Mucosa of descending colon (tissue), 3 donors: ENCODE results near the gene RPS5. TPM values are rescaled to one million over a fixed set of nuclear protein-coding genes. Genes with fewer than 3 reads are reported as not detected.
"Not testable (repeated sequence)": the region's sequence is repeated elsewhere in the genome, so short reads cannot be mapped to it uniquely, and the experiment has no call there.

ENCODE experiments used
- ATAC-seq: fragments of 200-7000 bp; cut with Tn5 transposase; one replicate; pipeline ENCODE4 v1.9.1; 2020; ENCODE audit warnings: mild to moderate bottlenecking, moderate library complexity
- DNase-seq, 3 donors: peaks; one replicate each; pipeline ENCODE4 v3.0.0-alpha.2; 2020
- H3K36me3 ChIP-seq: fragments of 200-600 bp; one replicate; pipeline ENCODE4 v1.8.0; 2021; ENCODE audit warnings: low read depth, mild to moderate bottlenecking
- H3K4me1 ChIP-seq: fragments of 200-600 bp; one replicate; pipeline ENCODE4 v1.8.0; 2021; ENCODE audit warnings: low read depth, mild to moderate bottlenecking
- H3K4me3 ChIP-seq: fragments of 200-600 bp; one replicate; pipeline ENCODE4 v1.8.0; 2021; ENCODE audit warnings: mild to moderate bottlenecking
- H3K9me3 ChIP-seq: fragments of 200-600 bp; one replicate; pipeline ENCODE4 v1.8.0; 2021; ENCODE audit warnings: mild to moderate bottlenecking
- CTCF ChIP-seq: fragments of 200-600 bp; IDR thresholded peaks from one replicate; pipeline ENCODE4 v1.8.0; 2022; ENCODE audit warnings: antibody characterized with exemption, mild to moderate bottlenecking
- intact Hi-C, 2 donors: fragments of 100-400 bp; cut with DNase I in 1 of 2; cut with micrococcal nuclease in 1 of 2; formaldehyde crosslinking; loops; one replicate each; pipeline versions ENCODE4 v1.11.0 to v1.11.1; 2022; cut with DNase I, micrococcal nuclease
- total RNA-seq, 3 donors: library from RNA; stranded (reverse); fragmentation: NEBNext Ultra II Directional in 2 of 3; extraction: Animal tissue kit (Norgen Biotek cat#: 25700) in 2 of 3; gene quantifications; one replicate each; pipeline versions ENCODE4 v1.2.1 to v1.2.4, GENCODE V29; 2021 to 2023
- donor health status: DM: no; HTN: no; CAD: no; lungs with moderate emphysema.
- donor health status: DM: no; HTN: no; CAD: no.
- donor health status: DM: no; HTN: yes; CAD: no.

The RPS5 gene
- total RNA-seq, 3 donors from 2014 or later: 692 to 768 (median 754) TPM

DNA sequence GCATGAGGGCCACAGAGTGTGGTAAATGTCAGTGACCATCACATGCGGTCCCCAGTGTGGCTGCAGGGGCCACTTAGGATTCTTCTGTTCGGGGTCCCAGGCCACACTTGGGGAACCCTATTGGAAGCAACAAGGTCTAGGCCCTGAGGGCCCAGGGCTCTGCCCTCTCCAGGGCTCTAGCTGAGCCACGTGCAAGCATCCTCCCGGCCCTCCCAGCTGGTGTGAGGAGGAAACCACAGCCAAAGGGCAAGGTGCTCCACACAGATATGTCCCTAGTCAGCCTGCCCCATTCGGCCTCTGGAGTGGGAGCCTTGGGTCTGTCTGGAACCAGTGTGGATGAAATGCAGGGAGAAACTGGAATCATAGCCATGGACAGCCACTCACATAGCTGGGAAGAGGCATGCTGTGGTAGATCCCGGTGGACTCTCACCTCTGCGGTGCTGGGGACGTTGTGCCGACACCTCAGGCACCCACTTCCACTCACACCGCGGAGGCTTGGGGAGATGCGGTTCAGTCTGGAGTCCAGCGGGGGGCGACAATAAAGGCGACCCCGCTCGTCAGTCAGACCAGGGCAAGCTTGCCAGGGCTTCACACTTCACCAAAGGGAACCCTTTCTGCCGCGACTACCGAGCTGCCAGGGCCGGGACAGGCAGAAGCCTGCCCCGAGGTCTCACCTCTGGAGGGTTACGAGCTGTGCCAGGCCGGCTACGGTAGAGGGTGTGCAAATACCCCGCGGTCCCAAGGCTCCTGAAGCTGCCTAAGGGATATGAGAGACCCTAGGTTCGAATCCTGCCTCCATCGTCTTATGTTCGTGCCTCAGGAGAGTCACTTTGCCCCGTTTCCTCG is 20.3 kb upstream of the RPS5 start:
- ATAC-seq (no peak), DNase-seq (no peak)
- no peak for TF ChIP-seq CTCF
- Histone ChIP-seq H3K4me3 (no peak overlapping the region), H3K36me3 (no peaks in the 10 kb centered on the region), H3K9me3 (no peaks in the 10 kb centered on the region), H3K4me1 (no peaks in the 10 kb centered on the region)
- intact Hi-C loops: no loop called here

GRCh38 chr19:58367698-58368454 is 19.2 kb upstream of the RPS5 start:
- H3K9me3 ChIP-seq: no peaks in the 10 kb centered on the region
- no peak for TF ChIP-seq CTCF
- no peak overlapping the region for H3K4me3 ChIP-seq
- H3K4me1 ChIP-seq: no peaks in the 10 kb centered on the region
- DNase-seq (no peak), ATAC-seq (no peak)
- no peaks in the 10 kb centered on the region for H3K36me3 ChIP-seq
- intact Hi-C loops: no loop called here

GRCh38 chr19:58368561-58369360 is 18.3 kb upstream of the RPS5 start:
- DNase-seq: no peak
- no peak for TF ChIP-seq CTCF
- Histone ChIP-seq H3K4me3 (no peak overlapping the region), H3K9me3 (no peaks in the 10 kb centered on the region), H3K36me3 (no peaks in the 10 kb centered on the region), H3K4me1 (no peaks in the 10 kb centered on the region)
- ATAC-seq: no peak
- intact Hi-C loops: no loop called here

DNA sequence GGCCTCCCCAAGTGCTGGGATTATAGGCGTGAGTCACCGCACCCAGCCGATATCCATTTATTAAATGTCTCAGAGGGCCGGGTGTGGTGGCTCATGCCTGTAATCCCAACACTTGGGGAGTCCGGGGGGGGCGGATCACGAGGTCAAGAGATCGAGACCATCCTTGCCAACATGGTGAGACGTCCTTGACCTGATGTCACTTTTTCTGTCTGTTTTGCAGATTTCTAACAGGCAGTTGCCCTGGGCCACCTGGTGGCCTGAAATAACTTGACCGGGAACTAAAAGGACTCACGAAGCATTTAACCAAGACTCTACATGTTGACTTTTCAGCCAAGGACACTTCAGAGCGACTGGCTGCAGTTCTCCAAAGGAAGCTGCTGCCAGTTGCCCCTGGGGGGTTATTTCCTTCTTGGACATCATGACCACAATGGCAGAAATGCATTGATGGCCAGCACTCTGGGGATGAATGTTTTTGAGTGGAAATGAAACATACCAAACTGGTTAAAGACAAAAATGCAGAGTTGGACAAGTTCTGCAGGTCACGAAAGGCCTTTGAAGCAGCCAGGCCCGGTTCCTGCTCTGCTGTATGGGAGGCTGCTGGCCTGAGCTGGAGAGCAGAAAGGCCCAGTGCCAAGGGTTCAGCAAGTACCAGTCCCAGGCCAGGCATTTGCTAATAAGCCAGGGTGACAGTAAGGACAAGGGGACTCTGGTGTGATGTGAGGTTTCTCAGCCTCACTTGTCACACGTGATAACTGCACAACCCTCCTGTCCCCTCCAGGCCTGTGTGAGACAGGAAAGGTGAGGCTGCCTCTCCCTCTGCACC is 14.5 kb upstream of the RPS5 start:
- no peak for TF ChIP-seq CTCF
- no peaks in the 10 kb centered on the region for H3K9me3 ChIP-seq
- H3K36me3 ChIP-seq: no peaks in the 10 kb centered on the region
- H3K4me1 ChIP-seq: no peaks in the 10 kb centered on the region
- ATAC-seq (no peak), DNase-seq (no peak)
- intact Hi-C loops: no loop called here
- H3K4me3 ChIP-seq: no peak overlapping the region

GRCh38 chr19:58374200-58374599 is 12.9 kb upstream of the RPS5 start:
- H3K4me1 ChIP-seq: no peaks in the 10 kb centered on the region
- DNase-seq (no peak), ATAC-seq (no peak)
- H3K4me3 ChIP-seq: no peak overlapping the region
- H3K36me3 ChIP-seq: no peaks in the 10 kb centered on the region
- H3K9me3 ChIP-seq: no peaks in the 10 kb centered on the region
- no peak for TF ChIP-seq CTCF
- intact Hi-C loops: no loop called here

- H3K4me3 ChIP-seq, intact Hi-C loops, DNase-seq, ATAC-seq, H3K36me3 ChIP-seq, H3K9me3 ChIP-seq: not testable (repeated sequence)
- peaks cover 11% of the 10 kb centered on the region for H3K4me1 ChIP-seq
Measured at GRCh38 chr19:58376724-58377123, 10.3 kb upstream of the RPS5 start.
